HG02840 (cell line): Measurements from ENCODE around the gene LCN10.
"Not testable (repeated sequence)": the region's sequence is repeated elsewhere in the genome, so short reads cannot be mapped to it uniquely, and the experiment has no call there.

ENCODE experiments used
- ATAC-seq: cut with Tn5 transposase; IDR thresholded peaks from one replicate; pipeline ENCODE4 v1.9.1; 2021; ENCODE audit warnings: mild to moderate bottlenecking, moderate library complexity, moderate number of reproducible peaks; ENCODE audit not compliant: unreplicated experiment, low FRiP score

Gene LCN10

DNA sequence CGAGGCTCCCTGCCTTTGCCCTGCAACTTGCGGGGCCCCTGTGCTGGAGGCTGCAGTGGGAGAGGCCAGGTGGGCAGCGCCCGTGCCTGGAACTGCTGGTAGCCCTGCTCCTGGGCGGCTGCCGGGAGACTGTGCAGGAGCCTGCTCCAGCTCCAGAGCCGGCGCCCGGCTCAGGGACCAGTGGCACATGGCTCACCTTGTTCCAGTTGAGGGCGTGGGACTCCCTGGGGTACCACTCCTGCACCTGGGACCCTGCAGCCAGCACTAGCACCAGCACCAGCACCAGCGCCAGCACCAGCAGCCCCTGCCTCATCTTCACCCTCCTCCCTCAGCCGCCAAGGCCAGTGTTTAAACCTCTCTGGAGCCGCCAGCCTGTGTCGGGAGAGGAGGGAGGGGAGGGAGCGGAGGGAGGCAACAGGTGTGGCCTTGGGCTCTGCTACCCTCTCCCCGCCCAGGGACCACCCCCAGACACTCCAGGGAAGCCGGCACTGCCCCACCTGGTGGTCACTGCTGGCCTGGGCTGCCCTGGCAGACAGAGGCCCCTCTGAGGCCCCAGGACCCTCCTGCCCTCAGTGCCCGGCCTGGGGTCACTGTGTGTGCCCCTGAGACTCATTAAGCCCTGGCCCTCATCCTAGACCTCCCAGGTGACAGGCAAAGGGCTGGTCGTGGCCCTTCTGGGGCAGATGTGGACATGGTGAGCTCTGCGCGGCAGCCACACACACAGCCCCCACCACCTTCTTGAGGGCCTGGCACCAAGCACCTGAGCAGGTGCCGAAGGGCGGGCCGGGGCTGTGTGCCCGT is at the start of gene LCN10:
Gene LCN10, minus strand, starts transcription at position 350 of the 801 bp plus-strand sequence. Its CDS starts 37 bp downstream, at position 313.
- no peak for ATAC-seq

DNA sequence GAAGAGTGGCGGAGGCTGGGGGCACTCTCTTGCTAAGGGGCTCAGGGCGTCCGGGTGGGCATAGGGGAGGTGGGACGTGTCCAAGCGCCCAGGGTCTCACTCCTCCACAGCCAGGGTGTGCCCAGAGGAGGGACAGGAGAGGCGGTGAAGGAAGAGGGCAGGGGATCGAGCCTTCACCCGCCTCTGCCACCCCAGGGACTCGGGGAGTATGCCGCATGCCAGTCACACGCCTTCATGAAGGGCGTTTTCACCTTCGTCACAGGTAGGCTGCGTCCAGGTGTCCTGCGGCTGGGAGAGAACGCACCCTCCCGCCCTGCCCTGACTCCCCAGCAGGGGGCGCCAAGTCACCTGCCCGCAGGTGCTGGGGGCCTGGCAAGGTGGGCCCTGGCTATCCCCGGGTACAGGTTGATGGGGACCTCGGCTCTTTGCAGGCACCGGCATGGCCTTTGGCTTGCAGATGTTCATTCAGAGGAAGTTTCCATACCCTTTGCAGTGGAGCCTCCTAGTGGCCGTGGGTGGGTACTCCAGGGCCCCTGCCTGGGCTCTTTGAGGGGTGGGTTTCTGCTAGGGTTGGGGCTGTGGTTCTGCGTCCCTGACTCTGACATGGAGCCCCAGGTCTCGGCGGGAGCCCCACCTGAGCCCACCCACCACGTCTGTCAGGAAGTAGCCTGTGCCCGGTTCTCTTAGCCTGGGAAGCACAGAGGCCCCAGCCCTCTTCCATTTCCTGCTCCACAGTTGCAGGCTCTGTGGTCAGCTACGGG is 49.0 kb upstream of the LCN10 start:
- ATAC-seq: peak; percentile 21

GRCh38 chr9:136790640-136791515 is 48.1 kb upstream of the LCN10 start, which contains the start of gene TMEM141:
TMEM141 (plus strand) TSS chr9:136791344; CDS start chr9:136791371, 27 bp downstream.
- peak; percentile 78 for ATAC-seq

DNA sequence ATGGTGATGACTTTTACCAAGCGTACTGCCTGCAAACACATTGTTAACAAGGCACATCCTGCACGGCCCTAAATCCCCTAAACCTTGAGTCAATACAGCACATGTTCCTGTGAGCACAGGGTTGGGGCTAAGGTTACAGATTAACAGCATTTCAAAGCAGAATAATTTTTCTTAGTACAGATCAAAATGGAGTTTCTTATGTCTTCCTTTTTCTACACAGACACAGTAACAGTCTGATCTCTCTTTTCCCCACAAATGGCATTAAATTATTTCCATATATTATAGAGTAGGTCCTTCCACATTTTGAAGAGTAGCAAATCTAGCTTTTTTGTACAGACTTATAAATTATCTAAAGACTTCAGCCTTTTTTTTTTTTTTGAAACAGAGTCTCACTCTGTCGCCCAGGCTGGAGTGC is 46.8 kb upstream of the LCN10 start:
- ATAC-seq: no peak

DNA sequence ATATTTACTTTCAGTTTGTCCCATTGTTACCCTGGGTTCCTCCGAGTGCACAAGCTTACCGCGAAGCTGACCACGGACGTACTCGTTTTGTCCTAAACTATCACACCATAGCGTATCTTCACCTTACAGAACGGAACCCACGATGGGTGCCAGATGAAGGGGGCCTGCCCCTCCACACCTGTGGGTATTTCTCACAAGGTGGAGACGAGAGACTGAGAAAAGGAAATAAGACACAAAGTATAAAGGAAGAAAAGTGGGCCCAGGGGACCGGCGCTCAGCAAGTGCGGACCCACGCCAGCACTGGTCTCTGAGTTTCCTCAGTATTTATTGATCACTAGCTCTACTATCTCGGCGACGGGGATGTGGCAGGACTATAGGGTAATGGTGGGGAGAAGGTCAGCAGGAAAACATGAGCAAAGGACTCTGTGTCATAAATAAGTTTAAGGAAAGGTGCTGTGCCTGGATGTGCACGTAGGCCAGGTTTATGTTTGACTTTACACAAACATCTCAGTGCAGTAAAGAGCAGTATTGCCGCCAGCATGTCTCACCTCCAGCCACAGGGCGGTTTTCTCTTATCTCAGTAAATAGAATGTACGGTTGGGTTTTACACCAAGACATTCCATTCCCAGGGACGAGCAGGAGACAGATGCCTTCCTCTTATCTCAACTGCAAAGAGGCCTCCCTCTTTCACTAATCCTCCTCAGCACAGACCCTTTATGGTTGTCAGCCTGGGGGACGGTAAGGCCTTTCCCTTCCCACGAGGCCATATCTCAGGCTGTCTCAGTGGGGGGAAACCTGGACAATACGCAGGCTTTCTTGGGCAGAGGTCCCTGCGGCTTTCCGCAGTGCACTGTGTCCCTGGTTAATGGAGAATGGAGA is 46.1 kb upstream of the LCN10 start:
- not testable (repeated sequence) for ATAC-seq

- ATAC-seq: no peak
These were observed 45.1 kb upstream of the LCN10 start for GRCh38 chr9:136787690-136788400.

DNA sequence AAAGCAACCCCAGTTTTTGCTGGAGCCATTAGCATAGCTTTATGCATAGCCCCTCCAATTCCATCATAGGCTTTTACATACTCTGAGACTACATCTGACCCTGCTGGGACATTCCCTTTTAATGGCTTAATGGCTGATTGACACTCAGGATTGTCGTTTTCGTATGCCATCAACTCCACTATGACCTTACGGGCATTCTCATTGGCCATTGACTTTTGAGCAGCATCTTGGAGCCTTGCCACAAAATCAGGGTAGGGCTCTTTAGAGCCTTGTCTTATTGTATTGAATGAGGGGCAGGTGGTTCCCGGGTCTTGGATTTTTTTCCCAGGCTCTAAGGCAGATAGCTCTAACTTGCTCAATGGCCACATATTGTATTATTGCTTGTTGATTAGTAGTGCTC is 44.2 kb upstream of the LCN10 start:
- not testable (repeated sequence) for ATAC-seq

DNA sequence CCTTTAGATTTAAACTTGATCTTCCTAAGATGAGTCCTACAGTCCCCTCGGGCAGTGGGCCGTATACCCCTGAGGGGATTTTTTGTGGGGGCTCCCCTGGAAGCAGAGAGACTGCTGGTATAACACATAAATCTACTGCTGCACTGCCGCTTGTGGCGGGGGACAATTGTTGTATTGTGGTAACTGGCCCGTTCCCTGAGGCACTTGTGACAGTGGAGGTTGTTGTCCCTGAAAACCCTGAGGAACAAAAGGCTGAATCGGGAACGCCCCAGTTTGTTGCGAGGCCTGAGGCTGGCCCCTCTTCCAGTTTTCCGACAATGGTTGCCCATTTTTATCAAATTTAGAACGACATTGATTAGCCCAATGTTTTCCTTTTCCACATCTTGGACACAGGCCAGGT is 43.7 kb upstream of the LCN10 start:
- no peak for ATAC-seq

DNA sequence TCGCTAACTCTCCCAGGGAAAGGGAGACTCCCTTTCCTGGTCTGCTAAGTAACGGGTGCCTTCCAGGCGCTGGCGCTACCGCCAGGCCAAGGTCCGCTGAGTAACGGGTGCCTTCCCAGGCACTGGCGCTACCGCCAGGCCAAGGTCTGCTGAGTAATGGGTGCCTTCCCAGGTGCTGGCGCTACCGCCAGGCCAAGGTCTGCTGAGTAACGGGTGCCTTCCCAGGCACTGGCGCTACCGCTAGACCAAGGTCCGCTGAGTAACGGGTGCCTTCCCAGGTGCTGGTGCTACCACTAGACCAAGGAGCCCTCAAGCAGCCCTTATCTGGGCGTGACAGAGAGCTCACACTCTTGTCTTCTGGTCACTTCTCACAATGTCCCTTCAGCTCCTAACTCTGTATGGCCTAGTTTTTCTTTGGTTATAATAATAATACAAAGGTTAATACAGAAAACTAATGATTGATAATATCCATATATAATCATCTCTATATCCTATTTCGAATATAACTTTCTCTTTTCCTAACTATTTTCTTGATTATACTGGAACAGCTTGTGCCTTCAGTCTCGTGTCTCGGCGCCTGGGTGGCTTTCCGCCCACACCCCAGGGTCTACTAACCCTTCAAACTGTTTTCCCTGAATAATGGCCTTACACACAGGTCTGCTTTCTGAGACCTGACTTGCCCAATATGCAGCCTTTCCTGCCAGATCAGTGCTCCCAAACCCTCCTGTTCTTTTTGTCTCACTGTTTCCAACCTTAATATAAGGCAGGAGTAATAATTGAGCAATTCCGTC is 43.0 kb upstream of the LCN10 start:
- ATAC-seq: not testable (repeated sequence)

- ATAC-seq: no peak
These were observed 42.2 kb upstream of the LCN10 start for GRCh38 chr9:136784997-136785361.

GRCh38 chr9:136784249-136784996 is 41.7 kb upstream of the LCN10 start:
- no peak for ATAC-seq

DNA sequence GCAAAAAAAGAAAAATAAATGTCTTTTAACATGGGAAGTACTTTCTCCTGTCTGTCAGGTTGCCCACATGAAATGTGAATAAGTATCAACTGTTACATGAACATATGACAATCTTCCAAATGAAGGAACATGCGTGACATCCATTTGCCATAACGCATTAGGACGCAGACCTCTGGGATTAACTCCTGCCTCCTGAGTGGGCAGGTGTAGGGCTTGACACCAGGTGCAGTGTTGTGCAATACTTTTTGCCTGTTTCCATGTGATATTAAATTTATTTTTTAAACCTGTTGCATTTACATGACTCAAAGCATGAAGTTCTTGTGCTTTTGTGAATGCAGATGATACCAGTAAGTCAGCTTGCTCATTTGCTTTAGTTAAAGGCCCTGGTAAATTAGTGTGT is 39.7 kb upstream of the LCN10 start:
- no peak for ATAC-seq

DNA sequence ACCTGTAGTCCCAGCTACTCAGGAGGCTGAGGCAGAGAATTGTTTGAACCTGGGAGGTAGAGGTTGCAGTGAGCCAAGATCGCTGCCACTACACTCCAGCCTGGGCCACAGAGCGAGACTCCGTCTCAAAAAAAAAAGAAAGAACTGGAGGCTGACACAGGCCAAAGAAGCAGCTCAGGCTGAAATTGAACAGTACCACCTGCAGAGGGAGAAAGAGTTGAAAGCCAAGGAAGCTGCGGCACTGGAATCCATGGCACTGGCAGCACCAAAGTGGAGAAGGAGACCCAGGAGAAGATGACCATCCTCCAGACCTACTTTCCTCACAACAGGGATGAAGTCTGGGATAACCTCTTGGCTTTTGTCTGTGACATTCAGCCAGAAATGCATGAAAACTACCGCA is 37.1 kb upstream of the LCN10 start:
- no peak for ATAC-seq

GRCh38 chr9:136777359-136777758 is 34.6 kb upstream of the LCN10 start:
- ATAC-seq: no peak

- no peak for ATAC-seq
These were observed 34.2 kb upstream of the LCN10 start for GRCh38 chr9:136776947-136777346.

DNA sequence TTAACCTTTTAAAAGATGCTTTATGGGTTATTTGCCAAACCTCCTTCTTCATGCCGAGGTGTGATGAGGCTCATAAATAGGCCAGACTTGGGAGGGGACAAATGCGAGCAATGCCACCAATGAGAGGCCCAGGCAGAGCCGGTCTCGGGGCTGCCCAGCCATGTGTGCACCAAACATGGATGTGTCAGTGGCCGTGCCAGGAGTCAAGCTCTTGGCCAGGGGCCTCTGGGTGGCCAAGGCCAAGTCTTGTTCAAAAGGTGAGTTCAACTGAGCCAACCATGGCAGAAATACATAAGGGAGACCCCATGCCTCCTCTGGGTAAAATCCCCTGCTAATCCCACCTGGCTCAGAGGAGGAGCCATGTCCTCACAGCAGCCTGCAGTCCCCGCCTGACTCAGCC is 32.5 kb upstream of the LCN10 start:
- ATAC-seq: no peak

DNA sequence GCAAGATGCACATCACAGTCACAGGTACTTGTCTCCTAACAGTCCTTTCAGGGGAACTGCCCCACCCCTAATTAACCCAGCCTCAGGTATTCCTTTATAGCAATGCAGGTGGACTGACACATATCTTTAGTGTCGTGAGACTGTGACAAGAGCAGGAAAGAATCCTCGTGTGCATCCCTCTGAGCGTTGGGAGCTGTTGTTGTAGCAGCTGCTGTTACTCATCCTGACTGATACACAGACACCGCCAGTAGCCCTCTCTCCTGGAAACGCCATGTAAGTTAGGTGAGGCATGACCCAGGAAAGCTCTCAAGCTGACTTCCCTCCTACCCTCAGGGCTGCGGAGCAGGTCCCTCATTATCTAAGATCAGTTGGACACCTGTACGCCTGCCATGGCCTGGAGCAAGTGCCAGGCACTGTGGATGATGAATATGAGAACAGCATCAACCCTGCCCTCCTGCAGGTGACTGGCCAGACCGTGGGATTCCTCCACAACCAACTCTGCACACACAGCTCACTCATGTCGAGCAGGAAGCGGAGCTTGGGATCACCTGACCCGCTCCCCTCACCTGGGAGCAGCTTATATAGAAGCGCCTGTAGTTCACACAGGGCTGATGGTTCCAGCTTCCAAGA is 31.8 kb upstream of the LCN10 start:
- no peak for ATAC-seq
